ENCODE data around the gene ELF5.

- no peak for TF ChIP-seq EZH2 (IDR thresholded peaks at IDR 0.05; ENCODE audit: low read depth, low read length, severe bottlenecking)
- no peak for TF ChIP-seq NANOG (IDR thresholded peaks at IDR 0.05; ENCODE audit: insufficient read depth, low read depth, low read length, poor library complexity, severe bottlenecking)
- no peak for TF ChIP-seq GABPA (IDR thresholded peaks at IDR 0.05; ENCODE audit: borderline replicate concordance, insufficient read depth, low read length)
- TF ChIP-seq CTCF (IDR thresholded peaks at IDR 0.05; ENCODE audit: control extremely low read depth in 1 of 3, insufficient read depth in 1 of 3, low read depth in 1 of 3, low read length in 3 of 3), result no peak
- no peak for TF ChIP-seq ZNF274 (IDR thresholded peaks at IDR 0.05; ENCODE audit: borderline replicate concordance, extremely low read depth, low read length)
- no peak for TF ChIP-seq MAX (IDR thresholded peaks at IDR 0.05)
- no peak for TF ChIP-seq SUZ12 (IDR thresholded peaks at IDR 0.05; ENCODE audit: low read length)
- TF ChIP-seq SIN3A (conservative IDR thresholded peaks at IDR 0.05 in 1 of 2, IDR thresholded peaks at IDR 0.05 in 1 of 2; ENCODE audit: low read depth in 1 of 2, low read length in 2 of 2), result no peak
- no peak for TF ChIP-seq TAF1 (IDR thresholded peaks at IDR 0.05; ENCODE audit: low read depth, low read length)
- no peak for TF ChIP-seq RAD21 (IDR thresholded peaks at IDR 0.05 in 1 of 2, conservative IDR thresholded peaks at IDR 0.05 in 1 of 2; ENCODE audit: low read depth in 2 of 2, low read length in 2 of 2)
- no peak for TF ChIP-seq POLR2A (IDR thresholded peaks at IDR 0.05; ENCODE audit: control extremely low read depth in 1 of 2, low read depth in 2 of 2, low read length in 2 of 2)
- no peak for TF ChIP-seq NRF1 (IDR thresholded peaks at IDR 0.05; ENCODE audit: low read depth, low read length)
- no peak for TF ChIP-seq TBP (IDR thresholded peaks at IDR 0.05; ENCODE audit: low read depth, low read length)
- no peak for TF ChIP-seq EP300 (IDR thresholded peaks at IDR 0.05; ENCODE audit: borderline replicate concordance in 1 of 2, low read depth in 2 of 2, low read length in 2 of 2)
Observed at GRCh38 chr11:34508524-34508923, 5.1 kb downstream of the ELF5 start.

Data from H1 (cell line).